BE2C (cell line): ENCODE results near the gene ST14.

Experiments used
- DNase-seq: peaks from one replicate; pipeline ENCODE4 v3.0.0-alpha.2; 2020
- H3K27me3 ChIP-seq: fragments of 250-450 bp; sonication (Bioruptor Pico); 2 replicates; pipeline ENCODE4 v1.5.1; 2020; ENCODE audit warnings: mild to moderate bottlenecking
- H3K36me3 ChIP-seq: fragments of 250-450 bp; sonication (Bioruptor Pico); 2 replicates; pipeline ENCODE4 v1.5.1; 2020; ENCODE audit warnings: mild to moderate bottlenecking
- H3K4me1 ChIP-seq: fragments of 250-450 bp; sonication (Bioruptor Pico); 2 replicates; pipeline ENCODE4 v1.5.1; 2020
- H3K4me3 ChIP-seq: 2 replicates; pipeline ENCODE4 v1.5.1; 2011; ENCODE audit warnings: low read depth, low read length
- H3K9me3 ChIP-seq: fragments of 250-450 bp; sonication (Bioruptor Pico); 2 replicates; pipeline ENCODE4 v1.5.1; 2020
- TF ChIP-seq, protein P1 (sequence below): IDR thresholded peaks from 2 replicates; pipeline ENCODE4 v1.5.1; 2012; ENCODE audit warnings: mild to moderate bottlenecking, low read depth, low read length

The ST14 gene

GRCh38 chr11:130123414-130124040 is 36.1 kb upstream of the ST14 start:
- DNase-seq: no peak
- no peak overlapping the region for H3K4me3 ChIP-seq
- peaks cover 42% of the 10 kb centered on the region for H3K36me3 ChIP-seq
- H3K27me3 ChIP-seq: no peaks in the 10 kb centered on the region
- H3K9me3 ChIP-seq: no peaks in the 10 kb centered on the region
- H3K4me1 ChIP-seq: 0 out of 2 replicates have a peak, but pooled peaks cover 4% of the 10 kb centered on the region
- TF ChIP-seq, protein P1, sequence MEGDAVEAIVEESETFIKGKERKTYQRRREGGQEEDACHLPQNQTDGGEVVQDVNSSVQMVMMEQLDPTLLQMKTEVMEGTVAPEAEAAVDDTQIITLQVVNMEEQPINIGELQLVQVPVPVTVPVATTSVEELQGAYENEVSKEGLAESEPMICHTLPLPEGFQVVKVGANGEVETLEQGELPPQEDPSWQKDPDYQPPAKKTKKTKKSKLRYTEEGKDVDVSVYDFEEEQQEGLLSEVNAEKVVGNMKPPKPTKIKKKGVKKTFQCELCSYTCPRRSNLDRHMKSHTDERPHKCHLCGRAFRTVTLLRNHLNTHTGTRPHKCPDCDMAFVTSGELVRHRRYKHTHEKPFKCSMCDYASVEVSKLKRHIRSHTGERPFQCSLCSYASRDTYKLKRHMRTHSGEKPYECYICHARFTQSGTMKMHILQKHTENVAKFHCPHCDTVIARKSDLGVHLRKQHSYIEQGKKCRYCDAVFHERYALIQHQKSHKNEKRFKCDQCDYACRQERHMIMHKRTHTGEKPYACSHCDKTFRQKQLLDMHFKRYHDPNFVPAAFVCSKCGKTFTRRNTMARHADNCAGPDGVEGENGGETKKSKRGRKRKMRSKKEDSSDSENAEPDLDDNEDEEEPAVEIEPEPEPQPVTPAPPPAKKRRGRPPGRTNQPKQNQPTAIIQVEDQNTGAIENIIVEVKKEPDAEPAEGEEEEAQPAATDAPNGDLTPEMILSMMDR: no peak

GRCh38 chr11:130124096-130124495 is 35.5 kb upstream of the ST14 start:
- 0 out of 2 replicates have a peak, but pooled peaks cover 4% of the 10 kb centered on the region for H3K4me1 ChIP-seq
- H3K27me3 ChIP-seq: no peaks in the 10 kb centered on the region
- TF ChIP-seq, protein P1: no peak
- H3K4me3 ChIP-seq: no peak overlapping the region
- H3K36me3 ChIP-seq: peaks cover 42% of the 10 kb centered on the region
- DNase-seq: no peak
- no peaks in the 10 kb centered on the region for H3K9me3 ChIP-seq

- Histone ChIP-seq H3K9me3 (no peaks in the 10 kb centered on the region), H3K4me3 (no peak overlapping the region), H3K36me3 (peaks cover 49% of the 10 kb centered on the region), H3K27me3 (no peaks in the 10 kb centered on the region), H3K4me1 (0 out of 2 replicates have a peak, but pooled peaks cover 4% of the 10 kb centered on the region)
- no peak for DNase-seq
- TF ChIP-seq, protein P1: no peak
Measured at GRCh38 chr11:130125638-130126037, 33.9 kb upstream of the ST14 start.

- TF ChIP-seq, protein P1: no peak
- H3K36me3 ChIP-seq: peaks cover 53% of the 10 kb centered on the region
Measured at GRCh38 chr11:130126516-130126915, 33.1 kb upstream of the ST14 start.

DNA sequence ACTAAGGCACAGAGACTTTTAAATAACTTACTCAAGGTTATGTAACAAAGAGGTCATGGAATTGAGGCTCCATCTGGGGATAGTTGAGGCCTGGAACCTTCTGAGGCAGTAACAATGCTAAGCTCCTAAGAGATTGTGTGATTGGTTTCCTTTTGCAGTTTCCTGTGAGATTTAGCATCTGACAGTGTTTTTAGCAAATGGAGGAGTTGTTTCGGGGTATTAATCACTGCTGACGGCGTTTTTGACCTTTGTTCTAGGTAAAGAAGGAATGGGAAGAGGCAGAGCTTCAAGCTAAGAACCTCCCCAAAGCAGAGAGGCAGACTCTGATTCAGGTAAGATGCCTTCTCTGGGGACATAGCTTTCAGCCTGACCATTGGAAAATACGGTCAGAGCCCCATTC is 32.1 kb upstream of the ST14 start:
- Histone ChIP-seq H3K27me3 (no peaks in the 10 kb centered on the region), H3K36me3 (peaks cover 48% of the 10 kb centered on the region), H3K4me1 (0 out of 2 replicates have a peak, but pooled peaks cover 4% of the 10 kb centered on the region), H3K9me3 (no peaks in the 10 kb centered on the region), H3K4me3 (no peak overlapping the region)
- TF ChIP-seq, protein P1: no peak
- no peak for DNase-seq

More at GRCh38 chr11:130126516-130126915, 33.1 kb upstream of the ST14 start:
- Histone ChIP-seq H3K4me1 (0 out of 2 replicates have a peak, but pooled peaks cover 4% of the 10 kb centered on the region), H3K9me3 (no peaks in the 10 kb centered on the region), H3K4me3 (no peak overlapping the region), H3K27me3 (no peaks in the 10 kb centered on the region)
- DNase-seq: no peak

DNA sequence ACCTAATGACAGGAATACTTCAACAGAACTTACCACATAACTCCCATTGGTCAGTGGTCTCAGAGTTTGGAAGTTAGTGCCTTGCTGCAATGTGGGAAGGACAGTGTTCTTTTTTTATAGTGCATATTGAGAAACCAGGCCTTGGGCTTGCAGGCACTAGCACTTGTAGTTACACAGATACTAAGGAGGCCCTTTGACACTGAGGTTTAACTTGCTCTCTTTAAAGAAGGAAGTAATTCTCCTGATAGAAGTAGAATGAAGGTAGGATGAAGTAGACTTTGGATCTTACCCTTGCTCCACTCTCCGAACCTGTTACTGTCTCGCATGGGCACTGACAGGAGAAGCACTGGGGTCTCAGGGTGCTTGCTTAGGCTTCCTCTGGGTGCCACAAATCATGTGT is 31.0 kb upstream of the ST14 start:
- H3K4me1 ChIP-seq: 0 out of 2 replicates have a peak, but pooled peaks cover 4% of the 10 kb centered on the region
- no peaks in the 10 kb centered on the region for H3K27me3 ChIP-seq
- H3K36me3 ChIP-seq: peaks cover 42% of the 10 kb centered on the region
- TF ChIP-seq, protein P1: no peak
- DNase-seq: no peak
- no peak overlapping the region for H3K4me3 ChIP-seq
- H3K9me3 ChIP-seq: no peaks in the 10 kb centered on the region
